Neural cell (in vitro differentiated cells): ENCODE measurements around the gene ITPRID1. TPM values are rescaled to one million over a fixed set of nuclear protein-coding genes. Genes with fewer than 3 reads are reported as not detected.

Experiments
- H2AFZ ChIP-seq: fragments of 200-600, 300-800 bp; sonication (generic), shearing (Covaris generic); 2 replicates; pipeline ENCODE4 v1.6.0; 2014; ENCODE audit warnings: low read depth, mild to moderate bottlenecking, antibody characterized with exemption, low read length, moderate library complexity
- H3F3A ChIP-seq: fragments of 200-600 bp; shearing (Covaris generic); 2 replicates; pipeline ENCODE4 v1.6.1; 2016; ENCODE audit warnings: mild to moderate bottlenecking, moderate library complexity, mixed read lengths, antibody characterized with exemption, low read length; ENCODE audit not compliant: insufficient read depth, poor library complexity, severe bottlenecking
- H3K27ac ChIP-seq: fragments of 200-600, 300-800 bp; sonication (generic), shearing (Covaris generic); 2 replicates; pipeline ENCODE4 v1.5.1; 2014; ENCODE audit warnings: mild to moderate bottlenecking, low read length, moderate library complexity
- H3K27me3 ChIP-seq: fragments of 300-800, 200-600 bp; sonication (generic), shearing (Covaris generic); 2 replicates; pipeline ENCODE4 v1.6.0; 2014; ENCODE audit warnings: mild to moderate bottlenecking, low read depth, low read length, moderate library complexity; ENCODE audit not compliant: insufficient read depth
- H3K36me3 ChIP-seq: fragments of 300-800, 200-600 bp; sonication (generic), shearing (Covaris generic); 2 replicates; pipeline ENCODE4 v1.5.1; 2014; ENCODE audit warnings: mild to moderate bottlenecking, antibody characterized with exemption, low read length, moderate library complexity; ENCODE audit not compliant: insufficient read depth
- H3K4me2 ChIP-seq: fragments of 300-800, 200-600 bp; sonication (generic), shearing (Covaris generic); 2 replicates; pipeline ENCODE4 v1.6.0; 2014; ENCODE audit warnings: mild to moderate bottlenecking, low read length
- H3K4me3 ChIP-seq: fragments of 300-800, 200-600 bp; sonication (generic), shearing (Covaris generic); 2 replicates; pipeline ENCODE4 v1.5.1; 2014; ENCODE audit warnings: mild to moderate bottlenecking, low read length, moderate library complexity
- H3K79me2 ChIP-seq: fragments of 200-600 bp; shearing (Covaris generic); replicated peaks from 2 replicates; pipeline ENCODE4 v1.6.0; 2014; ENCODE audit warnings: mild to moderate bottlenecking, low read length, moderate library complexity; ENCODE audit not compliant: insufficient read depth
- H3K9ac ChIP-seq: fragments of 300-800, 200-600 bp; sonication (generic), shearing (Covaris generic); 2 replicates; pipeline ENCODE4 v1.6.1; 2016; ENCODE audit warnings: mild to moderate bottlenecking, low read length, mixed read lengths
- H3K9me2 ChIP-seq: fragments of 200-600 bp; shearing (Covaris generic); 2 replicates; pipeline ENCODE4 v1.6.1; 2016; ENCODE audit warnings: mild to moderate bottlenecking, low read length, mixed read lengths; ENCODE audit not compliant: insufficient read depth
- H3K9me3 ChIP-seq: fragments of 200-600, 300-800 bp; sonication (generic), shearing (Covaris generic); 2 replicates; pipeline ENCODE4 v1.6.1; 2016; ENCODE audit warnings: mild to moderate bottlenecking, mixed run types, low read length, moderate library complexity, mixed read lengths
- H4K20me1 ChIP-seq: fragments of 200-600 bp; shearing (Covaris generic); 2 replicates; pipeline ENCODE4 v1.6.1; 2016; ENCODE audit warnings: mild to moderate bottlenecking, mixed run types; ENCODE audit not compliant: insufficient read depth
- CTCF ChIP-seq: fragments of 450-650 bp; IDR thresholded peaks from 2 replicates; pipeline ENCODE4 v1.5.1; 2014; ENCODE audit warnings: antibody characterized with exemption, mild to moderate bottlenecking, moderate library complexity; ENCODE audit not compliant: poor library complexity, severe bottlenecking
- EP300 ChIP-seq: fragments of 450-650 bp; conservative IDR thresholded peaks from 2 replicates; pipeline ENCODE4 v1.6.1; 2014; ENCODE audit warnings: antibody characterized with exemption, mild to moderate bottlenecking, moderate library complexity; ENCODE audit not compliant: poor library complexity, severe bottlenecking
- EZH2 ChIP-seq: fragments of 200-600, 300-800 bp; shearing (Covaris generic), sonication (generic); IDR thresholded peaks from 2 replicates; pipeline ENCODE4 v1.6.1; 2014; ENCODE audit warnings: antibody characterized with exemption, low read length, borderline replicate concordance, mild to moderate bottlenecking; ENCODE audit not compliant: insufficient read depth, poor library complexity, severe bottlenecking
- MXI1 ChIP-seq: fragments of 450-650 bp; conservative IDR thresholded peaks from 2 replicates; pipeline ENCODE4 v1.6.1; 2014; ENCODE audit warnings: antibody characterized with exemption, mild to moderate bottlenecking; ENCODE audit not compliant: poor library complexity, severe bottlenecking
- RAD21 ChIP-seq: fragments of 450-650 bp; conservative IDR thresholded peaks from 2 replicates; pipeline ENCODE4 v1.6.1; 2014; ENCODE audit warnings: antibody characterized with exemption, mild to moderate bottlenecking, moderate library complexity
- REST ChIP-seq: IDR thresholded peaks from 2 replicates; pipeline ENCODE4 v1.6.1; 2012; ENCODE audit warnings: borderline replicate concordance
- SMC3 ChIP-seq: fragments of 450-650 bp; conservative IDR thresholded peaks from 2 replicates; pipeline ENCODE4 v1.6.1; 2014; ENCODE audit warnings: antibody characterized with exemption, mild to moderate bottlenecking, moderate library complexity; ENCODE audit not compliant: poor library complexity
- TAF1 ChIP-seq: IDR thresholded peaks from 2 replicates; pipeline ENCODE4 v1.6.1; 2012; ENCODE audit warnings: low read depth
- polyA plus RNA-seq: library from polyadenylated mRNA; depleted of rRNA; stranded (reverse); fragments of >200 nt; gene quantifications from 2 replicates; pipeline ENCODE4 v1.2.3, GENCODE V29; 2014

ITPRID1 gene
- polyA plus RNA-seq, 1 donor from 2014 or later = not detected

GRCh38 chr7:31699050-31699449 lies 185.2 kb downstream of the ITPRID1 start:
- Histone ChIP-seq H4K20me1 (no peaks in the 10 kb centered on the region), H3K79me2 (no peaks in the 10 kb centered on the region), H3K36me3 (no peaks in the 10 kb centered on the region), H3K9me3 (no peaks in the 10 kb centered on the region), H3K9ac (no peak overlapping the region), H3K4me3 (no peak overlapping the region), H3K4me2 (no peak overlapping the region), H3K9me2 (no peaks in the 10 kb centered on the region), H3F3A (no peaks in the 10 kb centered on the region), H3K27ac (no peak overlapping the region), H3K27me3 (no peaks in the 10 kb centered on the region), H2AFZ (no peak overlapping the region)
- TF ChIP-seq REST = no peak

GRCh38 chr7:31702354-31702753 lies 188.5 kb downstream of the ITPRID1 start:
- no peak overlapping the region for H2AFZ ChIP-seq
- H3K9me2 ChIP-seq = no peaks in the 10 kb centered on the region
- H3K9me3 ChIP-seq = no peaks in the 10 kb centered on the region
- no peaks in the 10 kb centered on the region for H3K79me2 ChIP-seq
- no peak overlapping the region for H3K4me2 ChIP-seq
- no peaks in the 10 kb centered on the region for H3K36me3 ChIP-seq
- H3K4me3 ChIP-seq = no peak overlapping the region
- H3F3A ChIP-seq = no peaks in the 10 kb centered on the region
- no peak overlapping the region for H3K27ac ChIP-seq
- no peak overlapping the region for H3K9ac ChIP-seq
- TF ChIP-seq TAF1 (no peak), EZH2 (no peak), RAD21 (no peak), CTCF (no peak), REST (no peak), SMC3 (no peak), EP300 (no peak), MXI1 (no peak)
- H4K20me1 ChIP-seq = no peaks in the 10 kb centered on the region
- H3K27me3 ChIP-seq = no peaks in the 10 kb centered on the region
